Ectodermal cell (in vitro differentiated cells): ENCODE results near the gene STXBP1. TPM values are rescaled to one million over a fixed set of nuclear protein-coding genes. Genes with fewer than 3 reads are reported as not detected.

Source experiments
- H3K27ac ChIP-seq: 2 replicates; pipeline ENCODE4 v1.7.0; 2013; ENCODE audit warnings: mild to moderate bottlenecking, low read depth, low read length; ENCODE audit not compliant: insufficient read depth, poor library complexity, severe bottlenecking
- H3K27me3 ChIP-seq: 2 replicates; pipeline ENCODE4 v1.7.0; 2013; ENCODE audit warnings: mild to moderate bottlenecking, low read length; ENCODE audit not compliant: insufficient read depth, control insufficient read depth, poor library complexity, severe bottlenecking
- H3K36me3 ChIP-seq: one replicate; pipeline ENCODE4 v1.7.0; 2013; ENCODE audit warnings: low read length; ENCODE audit not compliant: control insufficient read depth, insufficient read depth
- H3K4me1 ChIP-seq: one replicate; pipeline ENCODE4 v1.7.0; 2013; ENCODE audit warnings: low read length; ENCODE audit not compliant: control insufficient read depth, insufficient read depth
- H3K4me3 ChIP-seq: 2 replicates; pipeline ENCODE4 v1.7.0; 2013; ENCODE audit warnings: low read depth, low read length, control low read depth; ENCODE audit not compliant: insufficient read depth
- H3K9me3 ChIP-seq: 2 replicates; pipeline ENCODE4 v1.7.0; 2013; ENCODE audit warnings: mild to moderate bottlenecking, low read length, moderate library complexity; ENCODE audit not compliant: control insufficient read depth
- WGBS, 2 experiments: methylation state at CpG; one replicate each; pipeline ENCODE4 v1.1.7; 2013; ENCODE audit warnings: missing lambda C conversion rate in 2 of 2; 5-methylcytosine and 5-hydroxymethylcytosine counted together
- polyA plus RNA-seq, 4 experiments: library from polyadenylated mRNA; stranded (reverse); fragments of 50-300 nt; gene quantifications; one replicate each; pipeline ENCODE4 v1.2.3, GENCODE V29; 2013

STXBP1 gene
- 27.4 TPM for polyA plus RNA-seq (2013, experiment 1 of 4)
- polyA plus RNA-seq (2013, experiment 2 of 4) = 19.4 TPM
- polyA plus RNA-seq (2013, experiment 3 of 4) = 19.2 TPM
- polyA plus RNA-seq (2013, experiment 4 of 4) = 20.4 TPM

DNA sequence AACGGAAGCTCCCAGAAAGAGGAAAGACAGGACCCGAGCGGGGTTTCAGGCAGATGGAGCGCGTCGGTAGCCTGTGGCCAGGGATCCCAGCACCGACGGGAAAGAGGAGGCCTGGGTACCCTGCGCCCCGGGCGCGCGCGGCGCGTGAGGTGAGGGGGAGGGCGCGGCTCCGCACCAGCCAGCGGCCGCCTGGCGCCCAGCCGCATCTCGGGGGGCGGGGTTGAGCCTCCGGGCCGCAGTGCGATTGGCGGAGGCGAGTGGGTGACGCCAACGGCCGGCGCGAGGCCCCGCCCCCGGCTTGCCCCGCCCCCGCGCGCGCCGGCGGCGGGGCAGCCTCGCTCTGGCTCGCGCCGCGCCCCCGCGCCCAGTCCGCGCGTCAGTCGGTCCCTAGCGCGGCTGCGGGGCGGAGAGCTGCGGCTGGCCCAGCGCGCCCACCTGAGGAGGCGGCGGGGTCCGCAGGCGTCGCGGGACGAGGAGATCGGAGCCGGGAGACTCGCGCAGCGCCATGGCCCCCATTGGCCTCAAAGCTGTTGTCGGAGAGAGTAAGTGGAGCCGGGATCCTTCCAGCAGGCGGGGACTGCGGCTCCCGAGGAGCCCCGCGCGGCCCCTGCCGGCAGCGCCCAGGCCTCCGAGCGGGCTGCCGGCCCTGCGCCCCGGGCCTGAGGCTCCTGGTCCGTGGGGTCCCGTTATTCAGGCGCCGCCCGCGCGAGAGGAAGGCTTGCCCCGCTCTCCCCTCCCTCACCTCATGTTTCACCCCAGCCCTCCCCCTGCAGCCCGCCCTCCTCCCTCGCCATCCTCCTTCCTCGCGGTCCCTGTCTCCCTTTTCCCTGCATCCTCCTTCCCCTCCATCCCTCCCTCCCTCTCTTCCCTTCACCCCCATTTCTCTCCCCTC, at the start of gene STXBP1:
STXBP1 (plus strand) TSS at position 379 of the 892 bp plus-strand sequence; CDS start at position 506, 127 bp downstream.
- peaks cover 56% of the 10 kb centered on the region for H3K27me3 ChIP-seq
- peak within 1 kb of the TSS; percentile 73 for H3K4me3 ChIP-seq
- H3K36me3 ChIP-seq = no peaks in the 10 kb centered on the region
- H3K27ac ChIP-seq = no peak within 1 kb of the TSS
- WGBS, 2 experiments = 0% methylated on average over 102 of the region's 102 CpGs
- no peaks in the 10 kb centered on the region for H3K9me3 ChIP-seq
- peaks cover 11% of the 10 kb centered on the region for H3K4me1 ChIP-seq

DNA sequence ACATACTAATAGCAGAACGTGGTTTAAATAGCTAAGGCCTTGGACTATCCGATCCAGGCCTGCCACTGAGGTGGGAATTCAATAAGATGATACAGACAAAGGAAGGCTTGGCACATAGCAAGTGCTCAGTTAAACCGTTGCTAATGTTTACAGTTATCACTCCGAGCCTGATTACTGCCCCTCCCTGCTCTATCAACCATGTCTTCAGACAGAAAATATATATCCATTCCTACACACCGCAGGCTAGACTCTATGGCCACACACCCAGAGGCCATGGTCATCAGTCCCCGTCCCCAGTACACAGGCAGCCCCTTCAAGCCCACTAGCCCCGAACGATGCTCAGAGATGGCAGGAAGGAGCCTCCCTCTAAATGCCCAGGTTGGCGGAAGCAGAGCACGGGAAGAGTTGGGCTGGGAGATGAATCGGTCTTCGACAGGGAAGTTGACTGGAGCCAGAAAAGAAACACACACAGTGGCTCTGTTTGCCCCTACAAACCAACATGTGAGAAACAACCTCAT, 49.7 kb upstream of the STXBP1 start:
- WGBS, 2 experiments = 88 to 90% methylated on average over 12 of the region's 12 CpGs
- Histone ChIP-seq H3K27me3 (no peaks in the 10 kb centered on the region), H3K4me3 (no peak overlapping the region), H3K4me1 (peaks cover 30% of the 10 kb centered on the region), H3K9me3 (no peaks in the 10 kb centered on the region), H3K36me3 (no peaks in the 10 kb centered on the region), H3K27ac (no peak overlapping the region)

GRCh38 chr9:127562841-127563401, 49.2 kb upstream of the STXBP1 start:
- 83 to 88% methylated on average over 16 of the region's 16 CpGs for WGBS, 2 experiments
- no peaks in the 10 kb centered on the region for H3K9me3 ChIP-seq
- peaks cover 30% of the 10 kb centered on the region for H3K4me1 ChIP-seq
- no peak overlapping the region for H3K4me3 ChIP-seq
- H3K27me3 ChIP-seq = peaks cover 4% of the 10 kb centered on the region
- no peak overlapping the region for H3K27ac ChIP-seq
- H3K36me3 ChIP-seq = no peaks in the 10 kb centered on the region

DNA sequence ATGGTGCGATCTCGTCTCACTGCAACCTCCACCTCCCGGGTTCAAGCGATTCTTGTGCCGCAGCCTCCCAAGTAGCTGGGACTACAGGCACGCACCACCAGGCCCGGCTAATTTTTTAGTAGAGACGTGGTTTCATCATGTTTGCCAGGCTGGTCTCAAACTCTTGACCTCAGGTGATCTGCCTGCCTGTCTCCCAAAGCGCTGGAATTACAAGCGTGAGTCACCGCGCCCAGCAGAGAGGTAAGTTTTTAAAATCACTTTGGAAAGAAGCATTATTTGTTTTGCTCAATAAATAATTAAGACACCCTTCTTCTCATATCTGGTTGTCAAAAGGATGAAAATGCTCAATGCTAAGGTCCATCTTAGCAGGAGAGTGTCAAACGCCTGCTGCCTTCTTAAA, 48.5 kb upstream of the STXBP1 start:
- H3K9me3 ChIP-seq = no peaks in the 10 kb centered on the region
- H3K27me3 ChIP-seq = peaks cover 9% of the 10 kb centered on the region
- H3K36me3 ChIP-seq = no peaks in the 10 kb centered on the region
- 94 to 95% methylated on average over 13 of the region's 13 CpGs for WGBS, 2 experiments
- no peak overlapping the region for H3K4me3 ChIP-seq
- no peak overlapping the region for H3K27ac ChIP-seq
- H3K4me1 ChIP-seq = peaks cover 24% of the 10 kb centered on the region

DNA sequence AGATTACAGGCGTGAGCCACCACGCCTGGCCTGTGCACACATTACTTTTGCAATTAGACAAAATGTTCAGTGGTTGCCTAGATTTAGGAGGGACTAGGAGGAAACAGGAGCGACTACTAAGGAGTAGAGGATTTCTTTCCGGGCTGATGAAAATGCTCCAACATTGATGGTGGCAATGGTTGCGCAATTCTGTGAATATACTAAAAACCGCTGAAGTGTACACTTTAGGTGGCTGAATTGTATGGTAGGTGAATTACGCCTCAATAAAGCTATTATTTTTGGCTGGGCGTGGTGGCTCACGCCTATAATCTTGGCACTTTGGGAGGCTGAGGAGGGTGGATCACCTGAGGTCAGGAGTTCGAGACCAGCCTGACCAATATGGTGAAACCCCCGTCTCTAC, 46.8 kb upstream of the STXBP1 start:
- Histone ChIP-seq H3K4me3 (no peak overlapping the region), H3K27me3 (peaks cover 14% of the 10 kb centered on the region), H3K9me3 (no peaks in the 10 kb centered on the region), H3K36me3 (no peaks in the 10 kb centered on the region), H3K27ac (no peak overlapping the region), H3K4me1 (peaks cover 26% of the 10 kb centered on the region)
- WGBS, 2 experiments = 93 to 96% methylated on average over 11 of the region's 11 CpGs

DNA sequence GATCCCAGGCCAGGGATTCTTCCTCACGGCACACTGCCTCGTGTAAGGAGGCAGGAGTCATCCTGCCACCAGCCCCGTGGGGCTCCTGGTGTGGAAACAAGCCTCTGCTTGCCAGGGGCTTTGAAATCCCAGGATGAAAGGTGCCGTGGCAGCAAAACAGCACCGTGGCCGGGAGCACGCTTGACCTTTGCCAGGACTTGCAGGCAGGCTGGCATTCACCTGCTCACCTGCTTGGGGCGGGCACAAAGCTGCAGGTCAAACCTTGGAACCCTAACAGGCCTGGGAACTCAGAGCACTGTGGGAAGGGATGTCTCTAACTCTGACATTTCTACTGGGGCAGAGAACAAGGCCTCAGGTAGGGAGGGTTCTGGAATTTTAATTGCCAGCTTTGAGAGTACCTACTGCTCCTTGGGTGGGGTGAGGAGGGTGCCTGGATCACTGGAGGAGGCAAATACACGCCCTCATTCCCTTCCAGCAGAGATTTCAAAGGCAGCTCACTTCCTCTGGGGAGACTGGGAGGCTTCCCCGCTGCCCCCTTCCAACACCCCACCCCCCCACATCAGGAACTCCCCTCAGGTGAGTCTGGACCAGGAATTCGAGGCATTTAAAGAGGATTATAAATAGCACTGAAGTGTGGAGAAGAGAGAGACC, 45.6 kb upstream of the STXBP1 start:
- peak overlapping the region; percentile 62 for H3K4me3 ChIP-seq
- peaks cover 14% of the 10 kb centered on the region for H3K27me3 ChIP-seq
- WGBS, 2 experiments = 78 to 80% methylated on average over 10 of the region's 11 CpGs
- H3K4me1 ChIP-seq = peaks cover 26% of the 10 kb centered on the region
- H3K36me3 ChIP-seq = no peaks in the 10 kb centered on the region
- no peaks in the 10 kb centered on the region for H3K9me3 ChIP-seq
- H3K27ac ChIP-seq = no peak overlapping the region

DNA sequence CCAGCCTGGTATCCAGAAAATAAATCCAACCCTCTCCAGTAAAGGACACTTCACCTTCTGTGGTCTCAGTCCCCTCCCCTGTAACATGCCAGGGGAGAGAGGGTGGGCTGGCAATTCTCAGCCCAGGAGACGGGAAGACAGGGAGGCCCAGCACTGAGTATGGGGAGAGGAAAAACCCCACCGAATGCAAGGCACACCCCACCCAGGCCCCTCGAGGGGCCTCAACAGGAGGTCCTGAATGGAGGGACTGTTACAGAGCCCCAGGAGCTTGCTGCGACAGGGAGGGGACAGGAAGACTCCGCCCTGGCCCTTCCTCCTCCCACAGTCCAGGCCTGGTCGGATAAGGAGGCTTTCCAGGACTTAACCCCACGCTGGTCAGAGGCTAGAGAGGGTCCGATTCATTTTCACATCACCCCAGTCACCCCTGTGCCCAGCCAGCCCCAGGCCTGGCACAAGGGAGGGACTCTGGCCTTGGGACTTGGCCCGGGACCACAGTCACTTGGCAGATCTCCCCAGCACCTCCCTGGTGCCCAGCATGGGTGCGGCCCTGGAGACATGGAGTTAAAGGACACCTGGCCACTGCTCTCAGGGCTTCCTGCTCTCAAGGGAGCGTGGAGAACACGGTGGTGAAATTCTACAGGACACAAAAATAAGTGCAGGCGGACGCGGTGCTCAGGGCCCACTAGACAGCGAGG, 44.9 kb upstream of the STXBP1 start:
- peaks cover 14% of the 10 kb centered on the region for H3K27me3 ChIP-seq
- peak overlapping the region; percentile 62 for H3K4me3 ChIP-seq
- H3K36me3 ChIP-seq = no peaks in the 10 kb centered on the region
- no peaks in the 10 kb centered on the region for H3K9me3 ChIP-seq
- H3K27ac ChIP-seq = no peak overlapping the region
- 31 to 34% methylated on average over 16 of the region's 16 CpGs for WGBS, 2 experiments
- H3K4me1 ChIP-seq = peaks cover 26% of the 10 kb centered on the region

DNA sequence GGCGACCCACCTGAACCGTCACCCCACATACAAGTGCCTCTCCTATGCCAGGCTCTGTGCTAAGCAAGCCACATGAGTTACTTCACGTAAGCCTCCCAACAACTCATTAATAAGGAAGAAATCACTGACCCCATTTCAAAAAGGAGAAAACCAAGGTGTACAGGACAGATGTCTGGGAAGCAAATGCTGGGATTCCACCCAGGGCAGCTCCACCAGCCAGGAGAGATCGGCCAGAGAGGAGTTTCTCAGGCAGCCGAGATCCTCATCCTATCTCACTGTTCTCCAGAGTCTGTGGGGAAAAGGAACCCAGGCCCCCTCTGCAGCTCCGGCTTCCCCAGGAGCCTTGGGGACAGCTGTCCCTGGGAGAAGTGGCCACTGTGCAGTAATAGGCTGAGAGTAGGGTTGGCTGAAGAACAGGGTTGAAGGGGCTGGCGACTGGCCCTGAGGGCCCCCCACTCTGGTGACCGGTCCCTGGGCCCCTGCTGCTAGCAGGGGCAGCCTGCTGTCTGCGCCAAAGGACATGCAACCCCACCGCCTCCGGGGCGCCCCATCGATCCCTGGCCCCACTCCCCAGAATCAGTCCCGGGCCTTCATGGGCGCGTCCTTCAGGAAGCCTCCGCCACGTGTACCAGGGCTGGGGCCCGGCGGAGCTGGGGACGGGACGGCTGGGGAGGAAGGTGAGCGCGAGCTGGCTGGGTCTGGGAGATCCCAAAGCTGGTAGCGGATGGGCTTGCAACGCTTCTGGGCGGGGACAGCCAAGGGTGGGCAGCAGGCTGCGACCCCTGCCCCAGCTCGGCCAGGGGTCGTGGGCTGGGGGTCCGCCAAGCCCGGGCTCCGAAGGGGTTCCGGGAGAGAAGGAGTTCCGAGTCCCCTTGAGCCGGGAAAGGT, 44.1 kb upstream of the STXBP1 start:
- H3K27me3 ChIP-seq = peaks cover 14% of the 10 kb centered on the region
- WGBS, 2 experiments = 8 to 9% methylated on average over 36 of the region's 36 CpGs
- no peaks in the 10 kb centered on the region for H3K36me3 ChIP-seq
- no peak overlapping the region for H3K27ac ChIP-seq
- H3K4me1 ChIP-seq = peaks cover 26% of the 10 kb centered on the region
- peak overlapping the region; percentile 62 for H3K4me3 ChIP-seq
- no peaks in the 10 kb centered on the region for H3K9me3 ChIP-seq

DNA sequence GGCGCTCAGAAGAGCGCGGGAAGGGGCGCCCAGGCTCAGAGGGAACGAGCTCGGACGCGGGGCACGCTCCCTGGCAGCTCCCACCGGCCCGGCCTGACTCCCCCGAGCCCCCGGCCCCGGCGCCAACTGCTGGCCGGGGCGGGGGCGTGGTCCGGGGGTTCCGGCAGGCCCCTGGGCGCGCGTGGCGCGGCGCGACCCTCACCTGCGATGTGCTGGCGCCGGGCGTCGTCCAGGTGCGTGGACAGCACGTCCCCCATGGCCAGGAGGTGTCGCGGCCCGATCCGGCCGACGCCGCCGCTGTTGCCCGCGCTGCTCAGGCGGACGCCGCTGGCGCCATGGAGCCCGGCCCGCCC, 43.5 kb upstream of the STXBP1 start:
- H3K27me3 ChIP-seq = peaks cover 14% of the 10 kb centered on the region
- 0% methylated on average over 50 of the region's 50 CpGs for WGBS, 2 experiments
- no peaks in the 10 kb centered on the region for H3K36me3 ChIP-seq
- no peak overlapping the region for H3K27ac ChIP-seq
- H3K4me3 ChIP-seq = peak overlapping the region; percentile 62
- H3K4me1 ChIP-seq = peaks cover 26% of the 10 kb centered on the region
- H3K9me3 ChIP-seq = no peaks in the 10 kb centered on the region
